T-helper 2 cell (primary cell): ENCODE data around the gene UNC5B.

Source experiments
- DNase-seq, 5 experiments: peaks; one replicate each; pipeline versions ENCODE4 v3.0.0 to v3.0.0-alpha.2; 2012 to 2022

The UNC5B gene

DNA sequence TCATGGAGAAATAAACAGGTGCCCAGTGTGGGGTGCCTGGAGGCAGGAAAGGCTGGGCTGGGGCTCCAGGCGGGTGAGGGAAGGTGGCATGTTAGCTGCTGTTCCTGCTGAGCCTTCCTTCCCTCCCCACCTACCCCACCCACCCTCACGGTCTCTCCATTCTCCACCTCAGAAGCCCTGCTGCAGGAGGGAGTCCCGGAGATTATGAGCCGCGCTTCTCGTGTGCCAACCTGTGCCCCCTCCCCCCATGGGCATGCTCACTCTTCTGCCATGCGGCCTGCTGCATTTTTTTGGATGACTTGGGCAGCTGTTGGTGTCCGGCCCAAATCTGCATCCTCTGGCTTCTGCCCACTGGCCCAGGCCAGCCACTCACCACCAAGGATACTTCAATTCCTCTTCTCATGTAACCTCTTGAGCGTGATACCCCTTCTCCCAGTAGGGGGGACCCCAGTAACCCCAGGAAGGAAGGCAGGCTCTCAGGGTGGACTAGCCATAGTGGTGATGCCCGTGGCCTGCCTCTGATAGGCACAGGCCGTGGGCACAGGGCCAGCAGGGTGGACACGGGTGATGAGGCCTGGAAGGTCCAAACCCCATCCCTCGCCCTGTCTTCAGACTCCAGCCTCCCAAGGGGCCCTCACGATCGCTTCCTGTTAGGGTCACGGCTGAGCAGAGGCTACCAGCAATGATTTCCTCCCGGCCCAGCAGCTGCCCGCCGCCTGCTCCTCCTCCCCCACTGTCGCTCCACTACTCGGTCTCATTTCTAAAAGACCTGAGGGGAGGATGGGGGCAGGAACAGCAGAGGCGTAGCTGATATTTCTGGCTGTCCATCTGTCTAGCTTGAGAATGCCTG lies 27.8 kb downstream of the UNC5B start:
- no peak for DNase-seq

DNA sequence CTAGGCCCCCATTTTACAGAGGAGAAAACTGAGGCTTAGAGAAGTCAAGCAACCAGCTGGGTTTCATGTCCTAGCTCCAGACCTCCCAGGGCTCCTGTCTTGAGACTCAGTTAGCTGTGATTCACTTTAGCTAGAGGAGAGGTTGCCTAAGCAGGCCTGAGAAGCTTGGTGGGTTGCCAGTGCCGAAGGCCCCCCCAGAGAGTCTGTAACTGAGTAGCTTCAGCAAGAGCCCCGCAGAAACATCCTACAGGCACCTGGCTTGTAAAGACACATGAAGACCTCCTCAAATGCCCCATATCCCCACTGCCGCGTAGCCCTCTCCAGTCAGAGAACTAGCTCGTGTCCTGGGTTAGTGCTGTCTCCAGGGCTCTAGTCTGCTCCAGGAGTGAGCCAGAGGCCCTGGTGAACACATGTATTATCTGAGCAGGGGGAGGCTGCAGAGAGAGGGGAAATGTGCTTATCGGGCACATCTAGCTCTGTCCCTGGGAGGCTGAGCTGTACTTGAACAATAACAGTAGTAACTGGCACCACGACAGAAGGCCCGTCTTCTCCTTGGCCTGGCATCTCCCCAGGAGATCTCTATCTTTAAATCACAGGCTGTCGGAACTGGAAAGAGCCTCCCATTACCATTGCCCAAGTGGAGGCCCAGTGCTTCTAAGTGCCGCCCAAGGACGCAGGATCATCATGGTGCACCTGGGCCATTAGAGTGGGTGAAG lies 28.9 kb downstream of the UNC5B start:
- DNase-seq: no peak

DNA sequence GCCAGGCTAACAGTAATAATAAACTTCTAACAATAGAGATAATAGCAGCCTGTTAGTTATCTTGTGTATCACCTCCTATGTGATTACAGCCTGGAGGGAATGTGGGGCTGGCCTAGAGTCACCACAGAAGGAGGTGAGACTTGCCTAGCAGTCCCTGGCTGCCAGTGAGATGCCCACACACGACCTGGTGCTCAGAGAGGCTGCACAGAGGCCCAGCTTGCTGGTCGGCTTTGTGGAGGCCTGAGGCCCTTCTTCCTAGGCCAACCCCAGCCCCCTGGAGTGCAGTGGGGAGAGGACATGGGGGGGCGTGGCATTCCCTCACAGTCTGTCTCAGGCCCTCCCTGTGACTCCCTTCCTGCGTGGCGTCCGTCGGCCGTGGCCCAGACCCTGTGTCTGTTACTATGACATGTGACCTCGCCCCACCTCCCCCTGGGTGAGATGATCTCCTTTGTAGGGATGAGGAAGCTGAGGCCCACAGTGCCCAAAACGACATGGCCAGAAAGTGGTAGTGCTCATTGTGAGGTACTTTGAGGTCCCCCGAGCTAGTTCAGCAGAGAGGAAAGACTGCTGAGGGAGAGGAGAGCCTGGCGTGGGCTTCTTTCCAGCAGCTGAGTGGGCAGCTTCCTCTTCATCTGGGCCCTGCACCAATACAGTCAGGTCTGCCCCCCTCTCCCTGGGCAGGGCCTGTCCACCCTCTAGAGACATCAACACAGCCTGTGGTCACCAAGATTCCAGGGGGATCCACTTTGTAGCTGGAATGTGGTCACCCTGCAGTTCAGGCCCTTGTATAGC lies 29.7 kb downstream of the UNC5B start:
- no peak for DNase-seq

DNA sequence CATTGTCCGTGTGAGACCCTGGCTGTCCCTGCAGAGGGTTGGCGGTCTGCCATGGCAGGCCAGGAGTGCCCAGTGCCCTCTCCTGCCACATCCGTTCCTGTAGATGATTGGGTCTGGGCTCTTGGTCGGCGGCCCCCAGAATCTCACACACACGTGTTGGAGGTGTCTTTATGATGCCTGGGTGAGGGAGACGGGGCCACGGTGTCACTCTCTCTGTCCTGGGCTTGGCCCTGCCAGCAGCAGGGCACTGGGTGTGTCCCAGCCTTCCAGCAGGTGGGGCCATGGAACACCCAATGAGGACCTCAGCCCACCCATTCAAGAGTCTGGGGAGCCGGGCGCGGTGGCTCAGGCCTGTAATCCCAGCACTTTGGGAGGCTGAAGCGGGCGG lies 30.2 kb downstream of the UNC5B start:
- no peak for DNase-seq

DNA sequence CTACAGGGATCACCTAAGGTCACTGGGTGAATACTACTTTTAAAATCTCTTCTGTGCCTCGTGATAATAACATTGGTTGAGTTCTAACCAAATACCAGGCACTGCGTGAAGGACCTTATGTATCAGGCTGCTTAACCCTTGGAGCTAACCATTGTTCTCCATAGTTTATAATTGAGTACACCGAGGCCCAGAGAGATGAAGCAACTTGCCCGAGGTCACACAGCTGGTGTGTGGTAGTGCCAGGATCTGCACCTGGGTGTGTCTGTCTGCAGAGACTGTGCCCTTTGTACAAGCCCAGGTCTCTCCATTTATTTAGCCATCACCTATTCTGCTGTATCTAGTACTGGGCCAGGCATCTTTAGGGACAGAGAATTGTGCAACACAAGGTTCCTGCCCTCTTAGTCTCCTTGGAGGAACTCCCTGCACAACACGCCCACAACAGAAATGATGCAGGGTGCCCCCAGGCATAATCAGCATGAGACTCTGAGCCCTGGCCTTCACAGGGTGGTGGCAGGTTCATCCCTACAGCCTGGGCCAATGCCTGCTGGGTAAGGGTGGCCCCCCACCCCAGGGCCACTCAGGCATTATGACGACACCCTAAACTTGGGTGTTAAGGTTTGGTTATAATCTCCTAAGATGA lies 31.5 kb downstream of the UNC5B start:
- DNase-seq: no peak

DNA sequence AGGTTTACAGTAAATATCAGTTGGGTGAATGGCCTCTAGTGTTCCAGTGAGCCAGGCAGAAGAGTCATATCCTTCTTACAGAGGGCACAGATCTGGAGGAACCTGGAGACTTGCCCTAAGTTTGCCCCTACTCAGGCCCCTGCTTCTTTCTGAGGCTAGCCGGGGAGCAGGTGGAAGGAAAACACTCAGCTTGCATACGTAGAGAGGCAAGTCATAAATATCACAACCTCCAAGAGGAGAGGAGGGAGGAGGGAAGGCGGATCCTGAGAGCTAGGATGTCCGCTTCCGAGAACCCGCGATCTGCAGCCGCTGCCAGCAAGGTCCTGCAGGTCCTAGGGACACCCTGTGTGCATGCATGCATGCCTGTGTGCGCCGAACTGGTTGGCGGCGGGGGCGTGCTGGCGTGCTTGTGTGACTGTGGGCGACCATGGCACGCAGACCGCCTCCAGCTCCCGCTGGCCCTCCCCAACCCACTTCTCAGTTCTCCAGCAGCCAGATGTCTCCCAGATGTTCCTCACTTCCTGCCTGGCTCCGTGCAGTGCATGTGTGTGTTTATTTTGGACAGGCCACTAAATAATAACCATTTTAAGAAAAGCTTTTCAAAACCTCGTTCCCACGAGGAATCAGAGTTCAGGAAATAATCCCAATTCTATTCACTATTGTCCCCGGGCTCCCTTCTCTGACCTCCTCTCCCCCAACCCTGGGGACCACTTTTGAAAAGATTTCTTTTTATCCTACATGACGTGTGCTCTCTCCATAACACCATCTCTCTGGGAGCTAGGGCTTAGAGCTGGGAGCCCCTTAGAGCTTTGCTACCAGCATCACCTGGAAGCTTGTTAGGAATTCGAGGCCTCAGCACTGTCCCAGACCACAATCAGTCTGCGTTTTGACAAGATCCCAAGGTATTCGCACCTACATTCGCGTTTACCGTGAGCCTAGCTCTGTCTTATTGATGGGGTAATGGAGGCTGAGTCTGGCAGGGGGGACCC lies 32.4 kb downstream of the UNC5B start:
- DNase-seq: no peak

DNA sequence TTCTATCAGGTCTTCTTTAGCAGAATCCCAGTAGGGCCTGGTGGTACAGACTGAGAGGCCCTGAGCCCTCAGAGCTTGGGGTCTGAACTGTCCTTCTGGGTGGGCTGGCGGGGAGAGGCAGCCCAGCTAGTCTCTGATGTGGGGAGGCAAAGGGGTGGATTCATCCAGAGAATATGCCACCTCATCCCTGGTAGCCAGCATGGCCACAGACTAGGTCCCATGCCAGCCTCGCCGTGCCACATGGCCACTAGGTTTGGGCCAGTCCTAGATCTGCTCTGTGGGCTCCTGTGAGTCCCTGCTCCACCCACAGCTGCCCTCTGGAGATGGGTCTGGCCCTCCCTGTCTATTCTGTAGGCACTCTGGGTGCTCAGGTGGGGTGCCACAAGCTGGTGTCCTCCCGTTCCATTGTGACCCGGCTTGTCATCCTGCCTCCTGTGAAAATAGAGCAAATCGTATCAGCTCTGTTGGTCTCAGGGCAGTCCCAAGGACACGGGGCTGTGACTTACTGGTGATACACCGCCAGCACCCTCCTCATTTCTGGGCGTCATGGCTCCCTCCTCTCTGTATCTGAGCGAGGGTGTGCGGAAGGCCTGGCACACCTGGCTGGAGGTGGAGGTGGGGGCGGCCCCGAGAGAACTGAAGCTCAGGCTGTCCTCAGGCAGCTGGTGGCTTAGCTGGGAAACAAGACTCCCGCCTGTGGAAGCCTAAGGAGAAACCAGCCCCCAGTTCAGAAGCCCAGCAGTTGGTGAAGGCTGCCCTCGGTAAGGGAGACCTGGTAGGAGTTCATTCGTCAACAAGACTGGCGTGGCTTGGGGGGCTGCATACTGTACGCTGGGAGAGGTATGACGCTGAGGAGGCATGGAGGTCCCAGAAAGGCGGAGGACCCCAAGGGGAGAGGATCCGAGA lies 33.3 kb downstream of the UNC5B start:
- no peak for DNase-seq

DNA sequence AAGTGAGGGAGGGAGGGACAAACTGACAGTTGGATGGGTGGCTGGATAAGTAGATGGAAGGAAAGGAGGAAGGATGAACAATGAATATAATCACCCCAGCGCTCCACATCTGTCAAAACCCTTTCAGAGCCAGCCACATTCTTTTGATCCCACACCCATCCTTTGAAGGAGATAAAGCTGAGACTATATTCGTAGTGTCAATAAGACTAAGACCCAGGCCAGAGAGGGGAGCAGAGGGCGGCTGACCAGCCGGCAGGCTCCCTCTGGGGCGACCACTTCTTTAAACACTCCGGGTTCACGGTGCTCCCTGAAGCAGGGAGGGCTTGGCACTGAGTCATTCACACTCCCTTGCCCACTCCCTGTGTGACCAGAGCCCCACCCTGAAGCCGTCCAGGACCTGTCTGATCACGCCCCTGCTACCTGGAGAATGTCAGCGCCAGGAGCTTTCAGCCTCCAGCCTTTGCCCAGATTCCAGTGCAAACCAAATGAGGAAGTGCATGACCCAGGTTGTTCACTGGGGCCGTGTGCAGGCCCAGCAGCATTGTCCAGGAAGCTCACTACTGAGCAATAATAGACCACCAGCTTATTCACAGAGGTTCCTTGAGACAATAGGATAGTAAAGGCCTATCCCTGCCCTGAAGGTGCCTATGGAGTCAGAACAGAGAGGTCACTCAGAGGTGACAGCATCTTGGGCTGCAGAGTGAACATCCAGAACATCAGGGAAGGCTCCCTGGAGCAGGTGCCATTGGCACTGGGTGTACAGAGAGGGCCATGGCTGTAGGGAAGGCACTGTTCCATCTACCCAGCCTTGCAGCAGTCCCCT lies 34.4 kb downstream of the UNC5B start:
- DNase-seq: no peak

DNA sequence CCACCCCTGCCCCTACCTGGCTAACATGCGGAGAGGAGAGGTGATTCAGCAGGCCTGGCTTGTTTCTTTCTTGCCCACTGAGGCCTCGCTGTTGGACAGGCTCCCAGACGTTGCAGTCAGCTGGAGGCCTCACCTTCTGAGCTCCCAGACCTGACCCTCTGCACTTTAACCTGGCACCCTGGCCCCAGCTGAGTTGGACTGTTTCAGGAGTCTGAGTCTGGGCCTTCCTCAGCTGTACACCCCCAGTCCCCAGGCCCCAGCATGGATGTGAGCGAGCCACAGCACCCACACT lies 35.0 kb downstream of the UNC5B start:
- no peak for DNase-seq

DNA sequence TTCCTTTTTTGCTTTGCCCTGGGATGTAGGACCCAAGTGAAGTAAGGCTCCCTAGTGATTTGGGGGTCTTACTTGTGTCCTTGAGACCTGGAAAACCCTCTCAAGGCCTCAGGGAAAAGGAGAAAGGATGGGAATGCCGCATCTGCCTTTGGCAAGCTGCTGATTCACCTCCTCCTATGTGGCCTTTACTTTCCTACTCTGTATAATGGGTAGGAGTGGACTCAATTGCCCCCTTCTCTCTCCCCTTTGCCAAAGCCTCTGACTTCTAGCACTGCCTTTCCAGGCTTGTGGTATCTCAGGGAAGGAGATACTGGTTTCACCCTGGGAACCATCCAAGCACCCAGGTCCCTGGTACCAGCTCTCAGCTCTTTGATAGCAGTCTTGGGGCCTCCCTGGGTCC lies 35.4 kb downstream of the UNC5B start:
- DNase-seq: no peak

DNA sequence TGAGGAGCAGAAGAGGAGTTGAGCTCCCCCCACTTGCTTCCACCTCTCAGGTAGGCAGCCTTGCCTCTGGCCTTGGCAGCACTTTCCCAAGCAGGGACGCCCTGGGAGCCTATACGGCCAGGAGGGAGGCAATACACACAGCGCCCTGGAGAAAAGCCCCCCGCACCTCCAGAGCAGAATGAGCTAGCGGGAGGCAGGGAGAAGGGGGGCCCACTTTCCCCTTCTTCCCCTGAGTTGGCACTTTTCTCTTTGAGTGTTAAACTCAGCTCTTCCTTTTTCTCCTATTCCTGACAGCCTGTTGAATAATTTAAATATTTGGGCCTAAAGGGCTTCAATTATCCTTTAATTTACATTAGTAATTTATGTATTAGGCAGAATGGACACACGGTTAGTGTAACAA lies 35.8 kb downstream of the UNC5B start:
- DNase-seq: no peak

DNA sequence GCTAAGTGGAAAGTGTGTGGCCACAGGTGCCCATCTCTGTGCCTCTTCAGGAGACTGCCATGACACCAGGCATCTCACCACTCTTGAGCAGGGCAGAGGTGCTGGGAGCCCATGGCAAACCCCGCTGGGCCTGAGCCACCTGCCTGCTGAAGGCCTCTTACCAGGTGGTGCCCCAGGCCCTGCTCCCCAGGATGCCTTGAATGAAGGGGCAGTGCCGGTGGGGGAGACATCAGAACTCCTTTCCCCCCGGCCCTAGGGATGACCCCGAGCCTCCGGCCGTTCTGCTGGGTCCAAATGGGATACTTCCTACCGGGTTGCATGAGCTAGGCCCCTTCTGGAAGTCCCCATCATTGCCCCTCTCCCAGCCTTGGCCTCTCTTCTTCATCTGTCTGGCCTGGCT lies 37.6 kb downstream of the UNC5B start:
- DNase-seq: no peak

DNA sequence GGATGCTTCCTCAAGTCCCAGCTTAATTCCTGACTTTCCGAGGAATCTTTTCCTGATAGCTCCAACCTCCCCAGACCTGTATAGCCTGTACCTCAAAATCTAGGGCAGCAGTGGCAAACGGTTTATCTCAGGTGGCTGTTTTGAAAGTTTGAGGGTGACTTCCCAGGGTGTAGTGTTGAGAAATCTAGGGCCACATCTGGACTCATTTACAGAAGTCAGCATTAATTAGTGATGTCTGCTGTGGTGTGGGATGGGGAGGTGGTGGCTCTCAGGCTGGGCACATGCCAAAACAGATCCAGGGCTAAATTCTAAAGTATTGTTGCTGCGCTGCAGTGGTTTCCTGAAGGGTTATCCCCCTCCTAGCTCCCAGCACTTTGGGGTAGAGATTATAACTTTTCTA lies 38.0 kb downstream of the UNC5B start:
- DNase-seq: no peak

DNA sequence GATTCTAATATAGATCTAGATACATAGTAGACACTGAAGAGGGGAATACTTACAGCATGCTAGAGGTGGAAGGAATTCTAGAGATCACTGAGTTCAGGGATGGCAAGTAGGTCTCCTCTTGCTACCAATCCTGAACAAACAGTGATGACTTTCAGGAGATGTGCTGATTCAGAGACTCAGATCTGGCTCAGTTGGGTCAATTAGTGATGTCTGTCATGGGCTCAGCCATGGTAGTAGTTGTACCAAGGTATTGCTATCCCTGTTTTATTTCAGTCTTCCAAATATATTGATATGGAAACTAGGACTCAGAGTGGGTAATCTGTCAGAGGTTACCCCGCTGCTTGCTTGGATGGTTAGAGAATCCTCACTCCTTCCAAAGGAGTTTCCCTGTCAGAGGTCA lies 38.5 kb downstream of the UNC5B start:
- DNase-seq: no peak

DNA sequence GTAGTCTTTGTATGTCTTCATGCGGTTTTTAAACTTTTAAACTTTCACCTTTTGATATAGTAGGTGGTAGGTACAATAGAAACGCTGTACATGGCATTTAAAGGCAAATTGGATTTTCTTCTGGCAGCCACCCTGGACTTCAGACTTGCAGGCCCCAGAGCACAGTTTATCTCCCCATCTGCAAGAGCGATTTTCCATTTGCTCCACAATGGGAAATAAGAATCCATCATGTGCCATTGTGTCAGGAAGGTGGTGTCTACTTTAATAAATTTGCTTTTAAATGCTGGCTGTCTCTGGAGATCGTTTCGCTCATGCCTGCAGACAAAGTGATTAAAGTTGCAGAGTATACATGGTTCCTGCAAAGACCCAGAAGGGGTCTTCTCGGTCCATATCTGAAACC lies 38.9 kb downstream of the UNC5B start:
- DNase-seq: no peak

DNA sequence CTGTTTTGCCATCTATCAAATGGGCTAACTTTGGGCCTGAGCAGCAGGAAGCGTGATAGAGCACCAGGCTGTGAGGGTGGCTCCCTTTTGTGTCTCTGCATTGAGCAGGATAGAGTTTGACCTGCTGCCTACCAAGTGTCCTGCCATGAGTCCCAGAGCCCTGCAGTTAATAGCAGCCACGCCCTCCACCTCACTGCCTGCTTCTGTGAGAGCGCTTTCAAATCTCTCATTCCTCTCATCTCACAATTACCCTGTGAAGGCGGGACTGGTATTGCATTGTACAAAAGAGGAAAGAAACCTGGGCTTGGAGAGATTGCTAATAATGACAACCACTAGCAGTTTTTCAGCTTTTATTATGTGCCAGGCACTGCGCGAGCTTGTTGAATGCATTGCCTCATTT lies 39.9 kb downstream of the UNC5B start:
- DNase-seq: no peak

DNA sequence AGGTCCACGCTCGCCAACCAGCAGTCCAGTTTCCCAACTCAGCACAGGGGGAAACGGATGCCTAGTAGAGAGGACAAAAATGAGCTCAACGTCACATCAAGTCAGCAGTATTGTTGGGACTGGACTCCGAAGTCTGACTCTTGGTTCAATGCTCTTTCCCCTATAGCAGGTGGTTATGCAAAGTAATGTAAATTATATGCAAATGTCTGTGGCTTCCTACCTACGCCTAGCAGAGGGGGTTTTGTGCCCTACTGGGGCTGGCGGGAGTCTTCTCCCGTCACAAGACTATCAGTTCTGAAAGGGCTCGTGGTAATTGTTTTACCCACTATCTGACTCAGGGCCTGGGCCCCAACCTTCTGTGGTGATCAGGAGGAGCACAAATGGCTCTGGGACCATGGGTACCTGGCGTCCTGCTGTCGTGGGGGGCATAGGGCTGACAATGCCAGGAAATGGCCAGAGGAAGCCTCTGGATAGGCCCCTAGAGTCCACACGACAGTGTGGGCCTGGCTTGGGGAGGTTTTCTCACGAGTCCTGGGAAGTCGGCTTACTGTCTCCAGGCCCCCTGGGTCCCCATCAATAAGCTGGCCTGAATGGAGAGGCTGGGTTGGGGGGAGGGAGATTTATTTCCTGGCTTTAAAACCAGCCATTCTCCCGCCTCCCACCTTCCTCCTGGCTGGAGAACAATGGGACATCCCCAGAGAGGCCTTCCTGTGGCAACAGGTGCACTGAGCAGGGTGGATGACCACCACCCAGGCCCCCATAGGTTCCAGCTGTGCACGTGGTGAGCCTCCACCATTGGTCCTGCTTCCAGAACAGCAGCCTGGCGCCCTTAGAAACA lies 41.8 kb downstream of the UNC5B start:
- DNase-seq: no peak

DNA sequence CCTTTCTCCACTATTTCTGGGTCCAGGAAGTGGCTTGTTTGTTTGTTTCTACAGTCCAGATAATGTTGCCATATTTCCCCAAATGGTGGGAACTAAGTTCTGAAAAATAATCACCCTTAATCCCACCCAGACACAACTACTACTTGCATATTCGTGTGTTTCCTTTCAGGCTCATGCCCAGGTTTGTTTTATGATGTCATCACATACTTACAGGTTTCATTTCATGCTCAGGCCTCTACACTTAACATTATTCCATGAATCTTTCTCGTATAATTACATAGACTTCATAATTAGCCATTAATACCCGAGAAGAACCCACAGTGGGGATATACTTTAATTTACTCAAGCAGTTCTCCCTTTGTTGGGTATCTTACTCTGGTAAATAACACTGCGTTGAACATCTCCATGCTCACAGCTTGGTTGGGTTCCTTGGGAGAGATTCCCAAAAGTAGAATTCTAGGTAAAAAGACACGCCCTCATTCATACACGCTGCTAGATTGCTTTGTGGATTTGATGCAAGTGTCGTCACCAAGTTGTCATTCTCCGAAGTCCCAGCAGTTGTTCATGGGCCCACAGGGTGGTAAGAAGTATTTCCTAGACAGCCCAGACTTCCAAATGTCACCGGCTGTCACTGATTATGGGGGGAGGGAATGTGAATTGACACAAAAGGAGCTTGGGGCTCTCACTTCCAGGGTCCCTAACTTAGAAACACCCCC lies 42.6 kb downstream of the UNC5B start:
- DNase-seq: no peak

DNA sequence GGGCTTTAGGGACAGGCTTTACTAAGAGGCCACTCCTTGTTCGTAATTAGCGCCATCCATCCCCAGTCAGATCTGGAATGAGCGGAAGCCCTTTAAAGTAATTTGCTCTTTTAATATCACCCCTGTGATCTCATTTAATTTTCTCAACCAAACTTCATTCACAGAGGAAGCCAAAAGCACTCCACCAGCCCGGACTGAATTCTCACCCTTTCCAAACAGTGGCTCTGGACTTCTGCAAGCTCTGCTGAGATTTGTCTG lies 43.1 kb downstream of the UNC5B start:
- DNase-seq: no peak
